ENCODE measurements around the gene TAF4. TPM values are rescaled to one million over a fixed set of nuclear protein-coding genes. Genes with fewer than 3 reads are reported as not detected.

TAF4 gene
- total and polyA plus RNA-seq, 8 donors: 14.1 to 21.0 (median 17.1) TPM

GRCh38 chr20:61935926-61936700, 129.6 kb downstream of the TAF4 start:
- no peaks in the 10 kb centered on the region for H3K9me3 ChIP-seq
- no peaks in the 10 kb centered on the region for H3K4me1 ChIP-seq
- no peak for ATAC-seq
- no peak overlapping the region for H3K4me3 ChIP-seq
- no peak for TF ChIP-seq CTCF (IDR thresholded peaks at IDR 0.05)
- no peak overlapping the region for H3K27ac ChIP-seq
- H3K36me3 ChIP-seq: no peaks in the 10 kb centered on the region
- intact Hi-C loops (cut with DNase I): no loop called here
- peaks cover 0 to 48% of the 10 kb centered on the region in 2 donors for H3K27me3 ChIP-seq
- peak in 1 of 4 donors; percentile 15 for DNase-seq

- intact Hi-C loops (cut with DNase I): no loop called here
- no peak for ATAC-seq
- Histone ChIP-seq H3K4me3 (no peak overlapping the region), H3K4me1 (no peaks in the 10 kb centered on the region), H3K27me3 (peaks cover 0 to 48% of the 10 kb centered on the region in 2 donors), H3K27ac (no peak overlapping the region), H3K9me3 (peaks cover 0 to 2% of the 10 kb centered on the region in 2 donors), H3K36me3 (no peaks in the 10 kb centered on the region)
- DNase-seq: peak in 2 of 4 donors; percentile 17 to 47
- TF ChIP-seq CTCF (IDR thresholded peaks at IDR 0.05): no peak
Observed at GRCh38 chr20:61934716-61935530, 130.8 kb downstream of the TAF4 start.

- no peak for TF ChIP-seq CTCF (IDR thresholded peaks at IDR 0.05)
Observed at GRCh38 chr20:61933951-61934715, 131.5 kb downstream of the TAF4 start.

GRCh38 chr20:61933481-61933950, 132.2 kb downstream of the TAF4 start:
- Histone ChIP-seq H3K27me3 (peaks cover 0 to 46% of the 10 kb centered on the region in 2 donors), H3K4me1 (no peaks in the 10 kb centered on the region), H3K27ac (no peak overlapping the region), H3K4me3 (no peak overlapping the region), H3K36me3 (no peaks in the 10 kb centered on the region), H3K9me3 (peaks cover 0 to 9% of the 10 kb centered on the region in 2 donors)
- DNase-seq (peak in 1 of 4 donors; percentile 28), ATAC-seq (no peak)
- intact Hi-C loops (cut with DNase I): no loop called here
- TF ChIP-seq CTCF (IDR thresholded peaks at IDR 0.05): no peak

More at GRCh38 chr20:61933951-61934715, 131.5 kb downstream of the TAF4 start:
- no peaks in the 10 kb centered on the region for H3K4me1 ChIP-seq
- no peak overlapping the region for H3K27ac ChIP-seq
- peak in 2 of 4 donors; percentile 19 to 61 for DNase-seq
- peaks cover 0 to 6% of the 10 kb centered on the region in 2 donors for H3K9me3 ChIP-seq
- peaks cover 0 to 48% of the 10 kb centered on the region in 2 donors for H3K27me3 ChIP-seq
- ATAC-seq: no peak
- H3K36me3 ChIP-seq: no peaks in the 10 kb centered on the region
- intact Hi-C loops (cut with DNase I): no loop called here
- no peak overlapping the region for H3K4me3 ChIP-seq
